GM18870 (cell line): Measurements from ENCODE around the gene KCMF1.
"Not testable (repeated sequence)": the region's sequence is repeated elsewhere in the genome, so short reads cannot be mapped to it uniquely, and the experiment has no call there.

Experiments used
- ATAC-seq: cut with Tn5 transposase; IDR thresholded peaks from one replicate; pipeline ENCODE4 v1.9.1; 2021; ENCODE audit warnings: moderate library complexity; ENCODE audit not compliant: unreplicated experiment

Gene KCMF1

DNA sequence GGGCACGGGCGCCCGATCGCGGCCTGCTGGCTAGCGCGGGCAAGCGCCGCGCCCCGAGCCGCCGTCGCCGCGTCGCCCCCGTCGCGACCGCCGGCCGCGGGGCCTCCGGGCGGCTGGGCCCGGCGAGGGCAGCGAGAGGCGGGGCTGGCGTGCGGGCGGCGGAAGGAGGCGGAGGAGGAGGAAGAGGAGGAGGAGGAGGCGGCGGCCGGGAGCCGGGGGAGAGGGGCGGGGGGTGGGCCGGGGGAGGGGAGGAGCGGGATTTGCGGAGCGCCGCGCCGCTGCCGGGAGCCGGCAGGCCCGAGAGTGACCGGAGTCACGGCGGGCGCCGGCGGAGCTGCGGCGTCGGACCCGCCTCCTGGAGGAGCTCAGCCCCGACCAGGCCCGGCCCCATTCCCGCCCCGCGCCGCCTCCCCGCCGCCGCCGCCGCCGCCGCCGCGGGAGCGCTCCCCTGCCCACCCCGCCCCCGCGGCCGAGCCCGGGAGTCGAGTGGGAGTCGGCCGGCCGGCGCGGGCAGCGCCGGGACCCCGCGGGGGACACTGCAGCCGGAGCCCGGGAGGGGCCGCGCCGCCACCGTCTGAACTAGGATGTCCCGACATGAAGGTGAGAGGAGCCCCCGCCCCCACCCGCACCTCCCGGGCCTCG is at the start of gene KCMF1:
TSS of gene KCMF1 (plus strand) at position 294 of the 642 bp plus-strand sequence. CDS start at position 585, 291 bp downstream.
- peak; percentile 8 for ATAC-seq

DNA sequence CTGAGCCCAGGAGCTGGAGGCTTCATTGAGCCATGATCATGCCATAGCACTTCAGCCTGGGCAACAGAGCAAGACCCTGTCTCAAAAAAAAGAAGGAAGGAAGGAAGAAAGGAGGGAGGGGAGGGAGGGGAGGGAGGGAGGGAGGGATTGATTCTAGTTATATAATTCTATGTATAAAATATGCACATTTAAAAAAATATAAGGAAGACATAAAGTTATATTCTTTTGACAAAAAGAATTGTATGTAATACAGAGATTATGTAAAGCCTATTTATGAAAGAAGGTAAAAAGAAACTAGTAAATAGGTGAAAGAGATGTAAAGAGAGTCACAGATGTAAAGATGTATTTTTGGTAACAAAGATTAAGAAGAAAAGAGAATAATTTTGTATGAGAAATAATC is 48.0 kb upstream of the KCMF1 start:
- no peak for ATAC-seq

DNA sequence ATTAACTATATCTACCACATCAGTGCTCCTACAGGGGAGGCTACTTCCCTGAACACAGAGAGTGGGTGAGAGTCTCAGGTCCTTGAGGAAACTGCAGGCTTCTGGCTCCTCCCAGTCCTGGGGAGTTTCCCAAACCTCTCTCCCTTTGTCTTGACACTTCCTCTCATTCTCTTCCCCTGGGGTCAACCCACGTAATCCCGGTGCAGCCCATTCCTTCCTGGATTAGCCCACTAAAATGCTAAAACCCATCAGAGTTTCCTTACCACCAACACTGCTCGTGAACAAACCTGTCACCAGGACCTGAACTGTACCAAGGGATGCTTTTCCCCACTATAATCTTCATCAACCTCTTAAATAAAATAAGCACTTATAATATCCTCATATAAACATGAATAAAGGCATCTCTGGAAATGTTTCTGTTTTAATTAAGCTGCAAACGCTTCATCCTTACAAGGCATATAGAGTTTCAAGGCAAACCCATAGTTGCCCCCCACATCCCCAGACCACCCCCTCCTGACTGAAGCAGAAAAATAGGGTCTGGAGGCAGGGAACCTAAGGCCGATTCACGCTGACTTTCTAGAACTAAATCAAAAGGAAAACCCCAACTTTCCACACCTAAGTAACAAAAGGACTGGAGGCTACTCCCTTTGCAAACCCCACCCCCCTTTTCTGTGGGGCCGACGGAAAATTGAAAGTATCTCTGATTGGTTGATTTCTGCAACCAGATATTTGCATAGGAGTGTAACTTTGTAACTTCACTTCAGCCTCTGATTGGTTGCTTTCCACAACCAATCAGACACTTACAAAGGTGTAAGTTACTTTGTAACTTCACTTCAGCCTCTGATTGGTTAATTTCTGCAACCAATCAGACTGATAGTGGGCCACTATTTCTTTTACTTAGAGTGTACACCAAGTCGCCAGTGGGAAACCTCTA is 46.5 kb upstream of the KCMF1 start:
- ATAC-seq: no peak

DNA sequence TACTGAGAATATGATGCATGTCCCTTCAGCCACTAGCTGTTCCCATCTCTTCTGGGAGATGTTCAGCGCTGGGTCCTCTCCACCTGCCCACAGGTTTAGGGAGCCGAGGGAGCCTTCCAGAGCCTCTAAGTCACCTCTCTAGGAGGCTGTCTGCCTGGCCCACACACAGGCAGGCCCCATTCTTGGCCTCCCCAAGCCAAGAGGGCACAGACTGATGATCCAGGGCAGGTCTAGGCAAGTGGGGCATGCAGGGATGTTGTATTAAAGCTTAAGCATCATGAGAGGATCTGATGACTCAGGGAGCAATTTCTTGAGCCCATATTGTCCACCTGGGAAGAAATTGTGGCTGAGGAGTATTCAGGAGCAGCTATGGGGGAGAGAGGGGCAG is 45.6 kb upstream of the KCMF1 start:
- no peak for ATAC-seq

DNA sequence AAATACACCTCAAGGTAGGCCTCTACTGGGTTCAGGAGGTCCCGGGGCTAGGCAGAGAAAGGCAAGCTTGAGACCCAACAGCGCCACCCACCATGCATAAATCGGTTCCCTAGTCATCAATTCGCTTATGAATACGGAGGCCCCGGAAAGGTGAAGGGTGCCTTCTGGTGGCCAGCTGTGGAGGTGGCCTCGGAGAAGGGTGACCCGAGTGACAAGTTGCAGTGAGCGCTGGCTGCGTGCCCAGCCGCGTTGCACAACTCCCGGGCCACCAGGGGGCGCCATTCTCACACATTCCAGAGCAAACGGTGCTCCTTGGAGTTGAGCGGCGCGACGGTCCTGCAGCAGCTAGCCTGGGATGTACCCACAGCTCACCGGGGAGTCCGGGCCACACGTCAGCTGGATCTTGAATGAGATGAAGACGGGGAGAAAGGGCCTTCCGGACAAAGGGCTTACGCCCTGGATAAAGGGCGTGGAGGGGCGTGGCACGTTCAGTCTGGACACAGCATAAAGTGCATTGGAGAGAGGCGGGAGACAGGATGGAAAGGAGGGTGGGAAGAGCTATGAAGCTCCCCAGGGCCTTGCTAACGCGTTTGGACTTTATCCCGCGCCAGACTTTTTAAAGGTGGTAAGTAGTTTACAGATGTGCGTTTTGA is 45.1 kb upstream of the KCMF1 start:
- ATAC-seq: peak; percentile 80

DNA sequence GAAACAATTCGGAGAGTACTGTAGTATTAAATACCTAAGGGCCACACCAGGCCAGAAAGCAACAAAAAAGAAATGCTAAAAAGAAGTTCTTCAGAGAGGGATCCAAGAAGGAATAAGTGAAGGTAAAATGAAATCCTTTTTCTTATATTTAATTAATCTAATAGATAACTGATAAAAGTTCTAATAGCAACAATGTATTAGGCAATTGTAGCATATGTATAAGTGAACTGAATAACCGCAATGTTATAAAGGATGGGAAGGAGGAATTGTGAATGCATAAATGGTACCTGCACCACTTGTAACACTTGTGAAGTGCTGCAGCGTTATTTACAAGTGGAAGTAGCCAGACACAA is 43.7 kb upstream of the KCMF1 start:
- ATAC-seq: no peak

DNA sequence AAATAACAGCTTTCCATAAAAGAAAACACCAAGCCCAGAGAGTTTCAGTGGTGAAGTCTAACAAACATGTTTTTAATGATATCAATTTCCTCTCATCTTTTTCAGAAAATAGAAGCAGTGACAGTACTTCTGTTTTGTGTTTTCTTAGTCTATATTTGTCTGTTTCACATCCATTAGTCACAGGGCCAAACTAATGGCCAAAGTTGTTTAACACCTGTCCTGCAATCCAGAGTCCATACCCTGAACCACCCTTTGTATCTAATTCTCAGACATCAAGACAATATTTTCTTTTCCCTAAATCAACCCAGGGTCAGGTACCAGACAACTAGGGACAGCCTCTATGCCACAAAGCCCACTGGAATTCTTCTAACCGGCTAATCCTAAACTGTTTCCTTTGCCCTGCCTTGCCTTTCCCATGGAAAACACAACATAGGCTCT is 39.6 kb upstream of the KCMF1 start:
- ATAC-seq: peak; percentile 65

DNA sequence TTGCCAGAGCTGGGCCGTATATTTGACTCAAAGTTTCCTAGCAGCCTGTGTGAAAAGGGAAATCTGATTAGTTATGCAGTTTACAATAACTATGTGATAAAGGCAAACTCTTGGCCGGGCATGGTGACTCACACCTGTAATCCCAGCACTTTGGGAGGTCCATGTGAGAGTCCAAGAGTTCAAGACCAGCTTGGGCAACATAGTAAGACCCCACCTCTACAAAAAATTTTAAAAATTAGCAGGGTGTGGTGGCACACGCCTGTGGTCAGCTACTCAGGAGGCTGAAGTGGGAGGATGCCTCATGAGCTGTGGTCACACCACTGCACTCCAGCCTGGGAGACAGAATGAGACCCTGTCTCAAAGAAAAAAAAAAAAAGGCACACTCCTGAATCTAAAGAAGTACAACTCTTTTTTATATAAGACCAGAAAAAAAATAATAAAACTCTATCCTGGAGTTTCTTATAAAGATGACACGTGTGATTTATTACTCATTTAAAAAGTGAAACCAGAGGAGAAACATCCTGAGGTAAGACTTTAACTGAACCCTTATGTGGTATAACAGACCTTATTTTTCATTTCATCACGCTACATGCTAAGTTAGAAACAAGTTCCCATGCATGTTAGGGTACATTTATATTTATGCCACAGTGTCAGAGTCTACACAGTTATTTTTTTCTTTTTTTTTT is 32.6 kb upstream of the KCMF1 start:
- peak; percentile 35 for ATAC-seq

DNA sequence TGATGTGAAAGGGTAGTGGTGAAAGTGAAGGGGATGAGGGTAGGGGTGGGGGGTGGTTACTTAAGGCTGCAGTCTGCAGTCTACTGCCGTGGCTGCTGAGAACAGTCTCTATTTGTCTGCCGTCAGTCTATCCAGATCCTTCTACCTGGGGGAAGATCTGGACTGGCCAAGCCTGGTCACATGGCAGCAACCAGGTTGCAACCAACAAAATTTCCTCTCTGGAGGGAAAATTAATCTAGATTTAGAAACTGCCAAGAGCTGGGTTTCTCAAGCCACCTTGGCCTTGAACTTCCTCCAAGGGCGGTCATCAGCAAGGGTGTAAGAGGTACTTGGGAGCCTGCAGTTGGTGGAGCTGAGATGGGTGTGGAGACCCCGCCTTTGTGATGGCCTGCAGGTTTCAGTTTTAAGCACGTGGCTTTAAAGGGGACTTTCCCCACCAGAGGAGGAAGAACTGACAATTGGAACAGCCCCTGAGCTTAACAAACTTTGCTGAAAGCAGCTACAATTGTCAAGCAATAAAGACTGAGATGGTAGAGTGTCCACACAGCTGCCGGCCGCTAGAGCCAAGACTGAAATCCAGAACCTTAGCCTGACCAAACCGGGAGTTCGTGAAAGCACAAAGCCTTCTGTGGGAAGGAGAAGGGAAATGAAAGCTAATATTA is 31.4 kb upstream of the KCMF1 start:
- ATAC-seq: peak; percentile 73

DNA sequence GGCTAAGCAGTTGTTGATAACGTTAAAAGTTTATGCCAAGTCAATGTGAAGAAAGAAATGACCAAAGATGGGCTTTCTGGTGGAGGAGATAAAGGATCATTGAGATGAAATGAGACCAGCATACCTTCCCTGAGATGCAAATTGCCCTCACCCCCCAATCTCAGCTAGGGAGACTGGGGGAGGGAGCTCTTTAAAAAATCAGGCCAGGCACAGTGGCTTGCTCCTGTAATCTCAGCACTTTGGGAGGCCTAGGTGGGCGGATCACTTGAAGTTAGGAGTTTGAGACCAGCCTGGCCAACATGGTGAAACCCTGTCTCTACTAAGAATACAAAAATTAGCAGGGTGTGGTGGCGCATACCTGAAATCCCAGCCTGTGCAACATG is 30.9 kb upstream of the KCMF1 start:
- ATAC-seq: peak; percentile 1

DNA sequence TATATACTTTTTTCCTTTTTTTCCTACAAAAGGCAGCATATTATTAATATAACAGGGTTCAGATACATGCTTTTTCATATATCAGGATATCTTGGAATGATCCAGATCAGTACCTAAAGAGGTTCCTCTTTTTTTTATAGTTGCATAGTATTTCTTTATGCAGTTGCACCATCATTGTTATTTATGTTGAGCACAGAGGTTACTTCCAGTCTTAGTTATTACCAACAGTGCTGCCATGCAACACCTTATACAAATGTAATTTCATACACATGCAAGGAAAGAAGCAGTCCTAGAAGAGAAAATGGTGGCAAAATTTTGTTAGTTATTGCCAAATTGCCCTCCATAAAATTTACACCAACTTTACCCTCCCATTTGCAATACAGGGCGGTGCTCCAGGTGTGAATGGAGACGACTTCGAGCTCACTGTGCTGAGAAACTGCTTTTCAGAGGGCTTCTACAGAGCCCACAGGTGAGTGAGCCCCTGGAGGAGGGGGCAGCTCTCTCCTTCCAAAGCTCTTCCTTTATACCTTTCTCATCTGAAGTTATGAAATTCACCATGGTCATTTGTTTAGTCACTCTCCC is 30.0 kb upstream of the KCMF1 start:
- no peak for ATAC-seq

DNA sequence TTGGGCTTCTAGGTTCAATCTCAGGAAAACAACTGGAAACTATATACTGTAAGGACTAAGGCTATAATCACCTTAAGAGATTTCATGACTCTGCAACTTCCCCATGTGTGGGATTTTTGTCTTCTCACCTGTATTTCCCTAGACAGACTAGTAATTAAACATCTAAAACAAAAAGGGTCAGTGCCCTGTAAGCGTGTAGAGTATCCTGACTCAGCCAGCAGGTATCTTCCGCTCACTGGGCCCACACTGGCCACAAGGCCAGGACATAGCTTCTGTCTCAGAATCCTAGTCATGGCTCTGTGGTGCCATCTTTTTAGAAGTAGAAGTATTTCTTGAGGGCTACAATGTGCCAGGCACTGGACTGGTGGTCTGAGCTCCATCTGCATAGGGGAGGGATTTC is 28.8 kb upstream of the KCMF1 start:
- no peak for ATAC-seq

DNA sequence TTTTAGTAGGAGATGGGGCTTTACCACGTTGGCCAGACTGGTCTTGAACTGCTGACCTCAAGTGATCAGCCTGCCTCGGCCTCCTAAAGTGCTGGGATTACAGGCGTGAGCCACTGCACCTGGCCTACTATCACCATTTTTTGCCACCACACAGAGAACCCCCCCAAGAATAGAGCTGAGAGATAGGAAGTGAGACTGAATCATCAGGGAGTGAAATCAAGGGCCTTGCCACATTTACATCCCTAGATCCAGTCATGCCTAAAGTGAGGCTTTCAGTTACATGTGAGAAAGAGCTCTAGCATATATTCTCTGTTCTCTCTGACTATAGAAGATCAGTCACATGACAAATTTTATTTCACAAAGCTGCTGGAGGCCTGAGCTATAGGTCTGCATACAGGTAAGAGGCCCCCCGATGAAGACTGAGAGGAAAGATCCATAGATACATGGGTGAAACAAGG is 28.0 kb upstream of the KCMF1 start:
- ATAC-seq: peak; percentile 40

DNA sequence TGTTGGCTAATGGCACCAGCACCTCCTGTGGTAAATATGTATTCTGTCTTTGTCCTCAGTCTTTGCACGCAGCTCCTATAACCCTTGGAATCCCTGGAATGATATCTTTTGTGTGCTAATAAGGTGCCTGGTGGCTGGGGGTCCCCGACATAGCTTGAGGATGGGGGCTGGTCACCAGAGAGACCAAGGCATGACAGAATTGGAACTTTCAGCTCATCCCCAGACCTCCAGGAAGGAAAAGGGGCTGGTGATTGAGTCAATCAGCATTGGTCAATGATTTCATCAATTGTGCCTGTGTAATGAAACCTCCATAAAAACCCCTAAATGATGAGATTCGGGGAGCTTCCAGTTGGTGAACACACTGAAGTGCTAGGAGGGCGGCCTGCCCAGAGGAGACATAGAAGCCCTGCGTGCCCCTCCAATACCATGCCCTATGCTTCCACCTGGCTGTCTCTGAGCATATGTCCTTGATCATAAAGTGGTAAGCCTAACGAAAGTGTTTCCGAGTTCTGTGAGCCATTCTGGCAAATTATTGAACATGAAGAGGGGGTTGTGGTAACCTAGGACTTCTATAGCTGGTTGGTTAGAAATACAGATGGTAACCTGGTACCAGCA is 26.6 kb upstream of the KCMF1 start:
- ATAC-seq: no peak

DNA sequence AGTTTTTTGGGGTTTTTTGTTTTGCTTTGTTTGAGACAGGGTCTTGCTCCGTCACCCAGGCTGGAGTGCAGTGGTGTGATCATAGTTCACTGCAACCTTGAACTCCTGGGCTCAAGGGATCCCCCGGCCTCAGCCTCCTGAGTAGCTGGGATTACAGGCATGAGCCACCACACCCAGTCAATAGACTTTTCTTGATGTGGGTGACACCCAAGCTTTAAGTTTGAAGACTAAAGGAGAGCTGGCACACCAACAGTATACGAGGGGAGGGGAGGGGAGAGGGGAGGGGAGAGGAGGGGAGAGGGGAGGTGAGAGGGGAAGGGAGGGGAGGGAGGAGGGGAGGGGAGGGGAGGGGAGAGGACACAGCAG is 25.1 kb upstream of the KCMF1 start:
- not testable (repeated sequence) for ATAC-seq

DNA sequence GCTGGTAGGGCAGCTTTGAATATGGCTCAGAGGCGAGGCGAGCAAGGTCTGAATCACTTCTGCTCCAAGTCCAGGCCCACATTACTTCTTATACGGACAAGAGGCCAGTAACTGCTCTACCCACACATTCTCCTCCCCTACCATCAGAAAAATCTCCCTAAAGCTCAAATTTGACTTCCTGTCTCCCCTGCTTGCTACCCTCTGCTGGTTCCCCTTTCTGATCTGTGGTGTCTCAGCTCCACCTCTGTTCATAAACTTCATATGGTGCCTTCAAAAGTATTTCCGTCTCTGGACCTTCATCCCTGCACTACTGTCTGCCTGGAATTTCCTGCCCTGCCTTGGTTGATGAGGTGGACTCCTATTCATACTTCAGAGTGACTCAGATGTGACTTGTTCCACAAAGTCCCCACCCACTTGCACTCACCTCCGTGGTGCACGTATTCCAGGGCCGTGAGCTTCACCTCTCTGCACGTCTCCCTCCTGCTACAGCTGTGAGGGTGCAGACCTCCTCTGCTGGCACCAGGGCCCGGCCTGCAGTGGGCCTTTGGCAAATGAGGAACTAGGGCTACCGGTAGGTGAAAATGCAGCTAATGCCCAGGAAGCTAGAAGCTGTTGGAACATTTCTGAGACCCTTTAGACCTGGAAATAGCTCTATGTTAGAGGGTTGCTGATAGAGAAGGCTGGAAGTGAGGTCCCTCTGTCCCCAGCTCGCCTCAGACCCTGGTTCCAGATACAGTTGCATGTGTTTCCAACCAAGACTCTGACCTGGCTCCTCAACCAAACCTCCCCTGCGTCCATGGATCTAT is 24.6 kb upstream of the KCMF1 start:
- ATAC-seq: peak; percentile 76

DNA sequence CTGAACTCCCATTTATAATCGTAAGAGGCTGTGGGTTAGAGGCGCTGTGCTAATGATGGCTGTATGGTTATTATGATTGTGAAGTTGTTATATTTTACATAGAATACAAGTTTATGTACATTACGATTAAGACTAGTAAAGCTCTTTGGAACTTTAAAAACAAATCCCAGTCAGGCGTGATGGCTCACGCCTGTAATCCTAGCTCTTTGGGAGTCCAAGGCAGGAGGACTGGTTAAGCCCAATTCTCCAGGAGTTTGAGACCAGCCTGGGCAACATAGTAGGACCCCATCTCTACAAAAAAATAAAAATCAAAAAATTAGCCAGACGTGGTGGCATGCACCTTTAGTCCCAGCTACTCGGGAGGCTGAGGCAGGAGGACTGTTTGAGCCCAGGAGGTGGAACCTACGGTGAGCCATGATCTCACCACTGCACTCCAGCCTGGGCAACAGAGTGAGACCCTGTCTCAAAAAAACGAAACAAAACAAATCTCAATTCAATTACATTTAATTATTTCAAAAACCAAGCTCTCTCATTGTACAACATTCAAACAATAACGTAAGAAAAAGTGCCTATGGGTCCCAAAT is 23.9 kb upstream of the KCMF1 start:
- no peak for ATAC-seq

DNA sequence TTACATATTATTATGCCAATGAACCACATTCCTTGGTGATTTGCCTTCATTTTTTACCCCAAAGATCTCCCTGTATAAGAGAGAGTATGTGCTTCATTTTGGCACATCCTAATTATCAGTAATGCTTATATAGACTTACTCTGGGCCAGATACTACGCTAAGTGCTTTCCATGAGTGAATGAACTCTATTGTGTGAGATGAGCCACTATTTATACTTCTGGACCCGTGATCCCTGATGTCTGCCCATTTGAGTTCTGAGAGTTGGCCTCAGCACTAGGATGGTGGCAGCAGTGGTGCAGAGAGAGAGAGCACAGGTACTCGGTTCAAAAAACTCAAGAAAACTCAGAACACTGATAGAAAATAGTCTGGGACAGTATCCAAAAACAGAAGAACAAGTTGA is 17.4 kb upstream of the KCMF1 start:
- ATAC-seq: no peak

DNA sequence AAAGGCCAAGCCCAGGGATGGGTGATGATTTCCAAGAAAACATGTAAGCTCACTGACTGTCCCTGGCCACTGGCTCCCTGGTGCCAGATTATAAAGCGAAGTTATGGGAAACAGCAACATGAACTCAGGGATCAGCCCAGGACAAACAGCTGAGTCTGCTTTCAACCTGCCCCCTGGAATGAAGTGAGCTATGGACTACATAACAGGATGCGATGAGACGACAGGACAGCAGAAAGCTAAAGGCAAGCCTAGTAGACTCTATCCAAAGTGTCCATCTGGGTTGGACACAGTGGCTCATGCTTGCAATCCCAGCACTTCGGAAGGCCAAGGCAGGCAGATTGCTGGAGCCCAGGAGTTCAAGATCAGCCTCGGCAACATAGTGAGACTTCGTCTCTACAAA is 16.6 kb upstream of the KCMF1 start:
- no peak for ATAC-seq
